Brain microvascular endothelial cell (primary cell): ENCODE data around the gene AFF3.
A peak's percentile ranks its signal among the peaks of the same experiment; 100 is the strongest.

ENCODE experiments used
- DNase-seq: peaks from one replicate; pipeline ENCODE4 v3.0.0-alpha.2; 2020
- H3K27ac ChIP-seq: fragments of 250-450 bp; sonication (Bioruptor Pico); 2 replicates; pipeline ENCODE4 v1.5.1; 2020; ENCODE audit warnings: mild to moderate bottlenecking, moderate library complexity
- H3K27me3 ChIP-seq: fragments of 250-450 bp; sonication (Bioruptor Pico); replicated peaks from 2 replicates; pipeline ENCODE4 v1.5.1; 2020; ENCODE audit warnings: mild to moderate bottlenecking
- H3K36me3 ChIP-seq: fragments of 250-450 bp; sonication (Bioruptor Pico); replicated peaks from 2 replicates; pipeline ENCODE4 v1.5.1; 2020; ENCODE audit warnings: mild to moderate bottlenecking
- H3K4me3 ChIP-seq: 2 replicates; pipeline ENCODE4 v1.5.1; 2011; ENCODE audit warnings: low read depth, mild to moderate bottlenecking, control low read depth, low read length, moderate library complexity
- CTCF ChIP-seq: IDR thresholded peaks from 2 replicates; pipeline ENCODE4 v1.5.1; 2011; ENCODE audit warnings: low read depth, mild to moderate bottlenecking, moderate library complexity, low read length, control low read depth, inconsistent platforms; ENCODE audit errors: missing control alignments
- in situ Hi-C: cut with HindIII; loops from 2 replicates; pipeline ENCODE4 v1.10.0; 2017; ENCODE audit warnings: low sequenced_read_pairs, low pct_ligation_motif_present

Gene AFF3

DNA sequence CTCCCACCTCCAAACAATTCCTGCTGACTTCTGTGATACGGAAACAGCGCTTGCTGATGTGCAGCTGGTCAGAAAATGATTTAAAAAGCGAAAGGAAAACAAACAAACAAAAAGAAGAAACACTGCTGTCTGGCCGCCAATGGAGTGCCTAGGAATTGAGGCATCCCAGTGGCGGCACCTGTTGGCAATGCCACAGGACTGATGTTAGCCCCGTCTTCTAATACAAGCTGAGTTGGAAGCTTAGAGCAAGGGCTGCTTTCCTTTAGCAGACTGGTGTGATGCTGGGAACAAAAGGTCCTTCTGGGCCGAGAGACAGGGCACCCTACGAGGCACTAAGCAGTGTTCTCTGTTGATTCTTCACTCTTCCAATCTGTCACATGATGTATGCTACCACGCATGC, 489.0 kb downstream of the AFF3 start:
- Histone ChIP-seq H3K36me3 (no peaks in the 10 kb centered on the region), H3K27me3 (no peaks in the 10 kb centered on the region), H3K27ac (no peak overlapping the region), H3K4me3 (no peak overlapping the region)
- TF ChIP-seq CTCF: no peak
- no peak for DNase-seq
- in situ Hi-C loops: no loop called here

GRCh38 chr2:99652862-99653261, 489.5 kb downstream of the AFF3 start:
- H3K27me3 ChIP-seq: no peaks in the 10 kb centered on the region
- in situ Hi-C loops: no loop called here
- no peaks in the 10 kb centered on the region for H3K36me3 ChIP-seq

DNA sequence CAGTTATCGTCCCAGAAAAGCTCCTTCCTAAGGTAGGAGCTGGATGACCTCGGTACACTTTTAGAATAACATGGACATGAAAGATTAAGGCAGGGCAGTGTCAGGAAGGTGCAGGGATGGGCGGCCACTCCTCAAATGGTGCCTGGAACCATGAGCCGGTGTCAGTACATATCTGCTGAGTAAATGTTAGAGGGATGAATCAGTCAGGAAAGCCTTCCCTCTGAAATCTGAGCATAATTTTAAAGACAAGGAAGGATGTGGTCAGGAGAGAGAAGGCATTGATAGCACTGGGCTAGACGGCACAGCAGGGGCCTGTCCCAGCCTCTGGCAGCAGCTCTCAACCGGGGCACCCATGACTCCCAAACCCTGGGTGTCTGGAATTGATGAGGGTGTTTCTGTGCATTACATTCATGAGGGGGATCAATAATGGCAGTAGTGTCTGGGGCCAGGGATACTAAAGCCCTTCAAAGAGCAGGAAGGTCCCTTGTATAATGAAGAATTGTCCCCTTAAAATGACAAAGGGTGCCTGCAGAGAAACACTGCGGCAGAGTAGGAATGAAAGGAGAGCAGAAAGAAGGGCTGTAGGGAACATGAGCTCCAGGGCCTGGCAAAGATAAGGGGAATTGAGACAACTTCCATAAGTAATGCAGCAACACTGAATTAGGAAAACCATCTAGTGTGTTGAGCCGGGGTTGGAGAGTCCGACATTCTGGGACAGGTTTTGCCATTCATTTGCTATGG, 490.3 kb downstream of the AFF3 start:
- H3K27ac ChIP-seq: peak overlapping the region; percentile 46
- H3K27me3 ChIP-seq: no peaks in the 10 kb centered on the region
- no peaks in the 10 kb centered on the region for H3K36me3 ChIP-seq
- in situ Hi-C loops: no loop called here
- no peak overlapping the region for H3K4me3 ChIP-seq
- peak; percentile 66 for DNase-seq
- no peak for TF ChIP-seq CTCF

More at GRCh38 chr2:99652862-99653261, 489.5 kb downstream of the AFF3 start:
- Histone ChIP-seq H3K27ac (no peak overlapping the region), H3K4me3 (no peak overlapping the region)
- TF ChIP-seq CTCF: no peak
- DNase-seq: no peak

- in situ Hi-C loops: no loop called here
- no peak for TF ChIP-seq CTCF
- Histone ChIP-seq H3K4me3 (no peak overlapping the region), H3K36me3 (no peaks in the 10 kb centered on the region), H3K27ac (no peak overlapping the region), H3K27me3 (no peaks in the 10 kb centered on the region)
- DNase-seq: no peak
Observed at GRCh38 chr2:99648906-99649789, 493.2 kb downstream of the AFF3 start.

DNA sequence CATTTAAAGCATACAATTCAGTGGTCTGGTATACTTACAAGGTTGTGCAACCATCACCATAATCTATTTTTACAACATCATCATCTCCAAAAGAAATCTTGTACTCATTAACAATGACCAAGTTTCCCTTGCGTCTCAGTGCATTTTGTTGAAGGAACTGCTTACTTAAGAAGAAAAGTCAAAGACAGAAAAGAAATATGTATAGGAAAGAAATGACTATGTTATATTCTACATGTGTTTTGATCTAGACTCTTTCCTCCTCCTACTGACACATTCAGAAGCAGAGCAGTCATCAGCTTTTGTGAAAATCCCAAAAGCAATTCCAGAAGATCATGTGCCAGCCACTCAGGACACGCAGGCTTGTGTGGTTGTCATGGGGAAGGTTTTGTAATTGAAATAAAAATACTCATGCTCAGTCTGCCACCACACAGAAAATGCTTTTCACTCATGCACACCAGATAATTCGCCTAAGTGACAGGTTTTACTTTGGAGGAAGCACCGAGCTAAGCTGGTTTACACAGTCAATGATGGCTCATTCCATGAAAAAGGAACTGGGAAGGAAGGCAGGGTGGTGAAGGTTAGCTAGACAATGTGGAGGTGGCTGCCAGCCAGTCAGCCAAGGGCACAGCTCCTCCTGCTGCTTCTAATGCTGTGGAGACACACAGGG, 494.1 kb downstream of the AFF3 start:
- no peaks in the 10 kb centered on the region for H3K36me3 ChIP-seq
- no peak for TF ChIP-seq CTCF
- in situ Hi-C loops: no loop called here
- no peak for DNase-seq
- no peaks in the 10 kb centered on the region for H3K27me3 ChIP-seq
- no peak overlapping the region for H3K4me3 ChIP-seq
- H3K27ac ChIP-seq: no peak overlapping the region
